Skeletal muscle tissue (tissue), 4 donors: Measurements from ENCODE around the gene INAFM1. TPM values are rescaled to one million over a fixed set of nuclear protein-coding genes. Genes with fewer than 3 reads are reported as not detected.
A peak's percentile ranks its signal among the peaks of the same experiment; 100 is the strongest.
"Not testable (repeated sequence)": the region's sequence is repeated elsewhere in the genome, so short reads cannot be mapped to it uniquely, and the experiment has no call there.

Source experiments
- H3K27ac ChIP-seq: one replicate; pipeline ENCODE4 v1.7.0; 2013; ENCODE audit warnings: mild to moderate bottlenecking, low read depth, low read length, inconsistent platforms
- H3K27me3 ChIP-seq, 3 donors: one replicate each; pipeline ENCODE4 v1.7.0; 2013; ENCODE audit warnings: low read length in 3 of 3; ENCODE audit not compliant: control insufficient read depth in 3 of 3, insufficient read depth in 3 of 3
- H3K36me3 ChIP-seq, 3 donors: one replicate each; pipeline ENCODE4 v1.7.0; 2013; ENCODE audit warnings: low read length in 3 of 3; ENCODE audit not compliant: control insufficient read depth in 3 of 3, insufficient read depth in 3 of 3
- H3K4me1 ChIP-seq, 3 donors: one replicate each; pipeline ENCODE4 v1.7.0; 2013; ENCODE audit warnings: low read length in 3 of 3, mild to moderate bottlenecking in 3 of 3; ENCODE audit not compliant: control insufficient read depth in 3 of 3, insufficient read depth in 3 of 3
- H3K4me3 ChIP-seq, 3 donors: one replicate each; pipeline ENCODE4 v1.7.0; 2013; ENCODE audit warnings: low read length in 3 of 3
- H3K9ac ChIP-seq, 3 donors: one replicate each; pipeline ENCODE4 v1.7.0; 2013; ENCODE audit warnings: low read length in 3 of 3, mild to moderate bottlenecking in 3 of 3, moderate library complexity in 2 of 3, low read depth in 1 of 3
- H3K9me3 ChIP-seq, 3 donors: one replicate each; pipeline ENCODE4 v1.7.0; 2013; ENCODE audit warnings: low read length in 3 of 3; ENCODE audit not compliant: control insufficient read depth in 3 of 3
- total RNA-seq: library from RNA; depleted of rRNA; stranded (reverse); fragments of >200 nt; gene quantifications from one replicate; pipeline ENCODE4 v1.2.3, GENCODE V29; 2014
- donor health status: Osteomylitis.

Gene INAFM1
- total RNA-seq, 1 donor from 2014 or later = 1.6 TPM

DNA sequence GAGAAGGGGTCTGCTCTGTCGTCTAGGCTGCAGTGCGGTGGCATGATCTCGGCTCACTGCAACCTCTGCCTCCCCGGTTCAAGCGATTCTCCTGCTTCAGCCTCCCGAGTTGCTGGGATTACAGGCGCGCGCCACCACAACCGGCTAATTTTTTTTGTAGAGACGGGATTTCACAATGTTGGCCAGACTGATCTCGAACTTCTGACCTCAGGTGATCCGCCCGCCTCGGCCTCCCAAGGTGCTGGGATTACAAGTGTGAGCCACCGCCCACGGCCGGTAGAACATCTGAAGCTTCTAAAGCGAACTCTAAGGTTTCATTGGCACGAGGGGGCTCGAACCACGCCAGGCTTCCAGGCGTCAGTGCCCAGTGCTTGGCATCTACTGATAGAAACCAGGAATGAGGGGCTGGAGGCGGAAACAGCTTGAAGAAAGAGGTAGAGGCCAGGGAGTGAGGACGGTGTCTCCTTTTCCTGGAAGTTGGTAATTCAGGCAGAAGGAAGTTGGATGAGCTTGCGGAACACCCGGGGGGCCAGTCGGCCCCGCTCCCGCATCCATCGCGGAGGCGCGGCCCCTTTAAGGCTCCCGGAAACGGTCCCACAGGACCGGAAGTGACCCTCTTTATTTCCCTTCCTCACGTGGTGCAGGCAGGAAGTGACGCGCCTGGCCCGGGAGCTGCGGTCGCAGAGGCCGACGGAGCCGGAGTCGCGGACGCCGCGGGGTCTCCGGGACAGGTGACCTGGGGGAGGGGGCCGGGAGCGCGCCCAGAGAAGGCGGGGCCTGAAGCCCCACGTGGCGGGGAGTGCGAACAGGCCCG is 18.6 kb upstream of the INAFM1 start, which contains the start of gene CCDC9:
TSS of gene CCDC9 (plus strand) at position 647 of the 814 bp plus-strand sequence. CDS start 1,876 bp downstream, outside the sequence.
- Histone ChIP-seq H3K9me3 (no peaks in the 10 kb centered on the region), H3K27ac (peak within 1 kb of the TSS; percentile 96), H3K27me3 (no peaks in the 10 kb centered on the region), H3K9ac (peak within 1 kb of the TSS; percentile 87 to 94 (median 93)), H3K4me1 (peaks cover 15 to 33% (median 27%) of the 10 kb centered on the region in 3 donors), H3K36me3 (peaks cover 26 to 29% (median 28%) of the 10 kb centered on the region in 3 donors), H3K4me3 (peak within 1 kb of the TSS; percentile 82 to 94 (median 91))

- H3K9ac ChIP-seq = peak overlapping the region in 2 of 3 donors; percentile 25 to 94
- peak overlapping the region; percentile 82 to 94 (median 91) for H3K4me3 ChIP-seq
- peaks cover 30 to 32% (median 31%) of the 10 kb centered on the region in 3 donors for H3K36me3 ChIP-seq
- H3K9me3 ChIP-seq = no peaks in the 10 kb centered on the region
- no peaks in the 10 kb centered on the region for H3K27me3 ChIP-seq
- peaks cover 15 to 33% (median 27%) of the 10 kb centered on the region in 3 donors for H3K4me1 ChIP-seq
- H3K27ac ChIP-seq = peak overlapping the region; percentile 96
Observed at GRCh38 chr19:47256693-47257410, 17.8 kb upstream of the INAFM1 start.

DNA sequence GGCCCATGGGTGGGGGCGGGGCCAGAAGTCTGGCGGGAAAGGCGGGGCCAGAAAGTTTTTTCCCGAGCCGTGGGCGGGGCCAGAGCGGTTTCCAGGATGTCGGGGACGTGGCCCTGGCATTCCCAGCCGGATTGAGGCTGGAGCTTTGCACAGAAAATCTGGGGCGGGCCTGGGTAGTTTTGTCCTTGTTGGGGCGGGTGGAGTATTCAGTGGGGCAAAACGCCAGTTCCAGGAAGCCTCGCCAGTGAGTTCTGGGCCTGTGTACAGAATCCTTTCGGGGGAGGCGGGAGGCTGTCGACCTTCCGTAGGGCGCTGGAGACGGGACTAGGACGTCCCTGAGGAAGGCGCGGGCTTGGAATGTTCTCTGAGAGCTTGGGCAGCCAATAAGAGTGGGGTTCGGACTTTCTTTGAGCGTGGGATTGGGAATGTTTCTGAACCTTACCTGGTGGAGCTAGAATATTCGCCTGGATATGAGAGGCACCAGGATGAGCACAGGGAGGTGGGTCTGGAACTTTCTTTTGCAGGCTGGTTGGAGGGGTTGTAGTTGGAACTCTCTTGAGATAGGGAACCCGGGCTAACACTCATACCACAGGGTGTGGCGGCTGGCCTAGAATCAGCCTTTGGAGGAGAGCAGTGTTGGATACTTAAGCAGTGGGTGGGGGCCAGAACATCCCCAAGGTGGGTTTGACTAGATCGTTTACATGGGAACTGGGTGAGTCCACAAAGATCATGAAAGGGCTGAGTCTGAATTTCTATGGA is 17.1 kb upstream of the INAFM1 start:
- Histone ChIP-seq H3K4me1 (peaks cover 15 to 33% (median 27%) of the 10 kb centered on the region in 3 donors), H3K36me3 (peaks cover 34 to 36% (median 34%) of the 10 kb centered on the region in 3 donors), H3K4me3 (peak overlapping the region; percentile 79 to 80 (median 80)), H3K27ac (peak overlapping the region; percentile 96), H3K9ac (peak overlapping the region; percentile 82 to 94 (median 87)), H3K9me3 (no peaks in the 10 kb centered on the region), H3K27me3 (no peaks in the 10 kb centered on the region)

DNA sequence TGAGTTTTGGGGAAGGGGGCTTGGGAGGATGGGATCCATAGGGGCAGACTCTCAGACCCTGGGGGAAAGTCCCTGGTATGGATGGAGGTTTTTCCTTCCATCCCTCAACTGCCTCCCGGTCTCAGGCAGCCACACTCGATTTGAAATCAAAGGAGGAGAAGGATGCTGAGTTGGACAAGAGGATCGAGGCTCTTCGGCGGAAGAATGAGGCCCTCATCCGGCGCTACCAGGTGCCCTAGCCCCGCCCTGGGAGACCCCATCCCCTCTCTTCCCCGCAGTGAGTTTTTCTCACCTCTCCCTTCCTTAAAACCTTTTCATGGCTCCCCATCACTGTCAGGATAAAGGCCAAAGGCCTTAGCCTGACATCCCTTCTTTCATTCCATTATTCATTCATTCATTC is 16.3 kb upstream of the INAFM1 start:
- H3K27ac ChIP-seq = peak overlapping the region; percentile 96
- H3K9me3 ChIP-seq = no peaks in the 10 kb centered on the region
- H3K27me3 ChIP-seq = no peaks in the 10 kb centered on the region
- H3K9ac ChIP-seq = peak overlapping the region in 2 of 3 donors; percentile 87 to 94
- peaks cover 15 to 33% (median 25%) of the 10 kb centered on the region in 3 donors for H3K4me1 ChIP-seq
- peaks cover 35 to 42% (median 38%) of the 10 kb centered on the region in 3 donors for H3K36me3 ChIP-seq
- peak overlapping the region in 2 of 3 donors; percentile 35 to 80 for H3K4me3 ChIP-seq

DNA sequence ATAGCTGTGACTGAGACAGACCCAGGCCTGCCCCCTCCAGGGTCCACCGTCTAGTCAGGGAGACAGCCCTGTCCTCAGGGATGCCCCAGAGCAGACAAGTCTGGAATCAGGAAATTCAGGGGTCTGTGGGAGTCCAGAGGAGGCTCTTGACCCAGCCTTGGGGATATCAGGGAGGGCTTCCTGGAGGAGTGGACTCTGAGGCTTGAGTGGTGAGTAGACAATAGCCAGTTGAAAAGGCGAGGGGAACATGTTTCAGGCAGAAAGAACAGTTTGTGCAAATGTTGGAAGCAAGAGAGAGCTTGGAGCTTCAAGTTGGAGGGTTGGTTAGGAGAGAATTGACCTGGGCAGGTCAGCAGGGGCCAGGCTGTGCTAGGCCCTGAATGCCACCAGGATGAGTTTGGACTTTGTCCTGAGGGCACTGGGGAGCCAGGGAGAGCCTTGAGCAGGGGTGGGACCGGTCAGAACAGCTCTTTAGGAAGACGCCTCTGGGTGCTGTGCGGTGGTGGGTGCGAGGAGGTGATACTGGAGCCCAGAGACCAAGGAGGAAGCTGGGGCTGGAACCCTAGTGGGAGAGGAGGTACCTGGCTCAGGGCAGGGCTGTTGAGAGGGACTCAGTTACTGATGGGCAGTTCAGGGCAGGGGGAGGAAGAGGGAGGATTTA is 15.7 kb upstream of the INAFM1 start:
- no peak overlapping the region for H3K4me3 ChIP-seq
- peak overlapping the region in 2 of 3 donors; percentile 16 to 40 for H3K9ac ChIP-seq
- H3K9me3 ChIP-seq = no peaks in the 10 kb centered on the region
- peak overlapping the region; percentile 96 for H3K27ac ChIP-seq
- H3K4me1 ChIP-seq = peaks cover 15 to 33% (median 23%) of the 10 kb centered on the region in 3 donors
- no peaks in the 10 kb centered on the region for H3K27me3 ChIP-seq
- peaks cover 36 to 42% (median 39%) of the 10 kb centered on the region in 3 donors for H3K36me3 ChIP-seq

DNA sequence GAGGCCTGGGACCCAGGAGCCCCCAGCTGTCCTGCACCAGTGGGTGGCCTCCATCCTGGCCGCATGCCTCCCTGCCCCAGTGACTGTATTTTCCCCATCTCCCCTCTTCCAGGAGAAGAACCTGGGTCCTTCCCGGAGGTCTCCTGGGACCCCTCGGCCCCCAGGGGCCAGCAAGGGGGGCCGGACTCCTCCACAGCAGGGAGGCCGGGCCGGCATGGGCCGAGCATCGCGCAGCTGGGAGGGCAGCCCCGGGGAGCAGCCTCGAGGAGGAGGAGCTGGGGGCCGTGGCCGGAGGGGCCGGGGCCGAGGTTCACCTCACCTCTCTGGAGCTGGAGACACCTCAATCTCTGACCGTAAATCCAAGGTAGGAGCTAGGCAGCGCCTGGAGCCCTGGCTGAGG is 14.2 kb upstream of the INAFM1 start:
- no peak overlapping the region for H3K9ac ChIP-seq
- H3K9me3 ChIP-seq = no peaks in the 10 kb centered on the region
- peaks cover 15 to 33% (median 23%) of the 10 kb centered on the region in 3 donors for H3K4me1 ChIP-seq
- no peaks in the 10 kb centered on the region for H3K27me3 ChIP-seq
- H3K27ac ChIP-seq = no peak overlapping the region
- peaks cover 50 to 56% (median 50%) of the 10 kb centered on the region in 3 donors for H3K36me3 ChIP-seq
- H3K4me3 ChIP-seq = no peak overlapping the region

- not testable (repeated sequence) for H3K27ac ChIP-seq, H3K9me3 ChIP-seq, H3K9ac ChIP-seq, H3K27me3 ChIP-seq, H3K4me3 ChIP-seq
- peaks cover 57 to 65% (median 58%) of the 10 kb centered on the region in 3 donors for H3K36me3 ChIP-seq
- peaks cover 18 to 35% (median 23%) of the 10 kb centered on the region in 3 donors for H3K4me1 ChIP-seq
Observed at GRCh38 chr19:47261946-47262793, 12.5 kb upstream of the INAFM1 start.

DNA sequence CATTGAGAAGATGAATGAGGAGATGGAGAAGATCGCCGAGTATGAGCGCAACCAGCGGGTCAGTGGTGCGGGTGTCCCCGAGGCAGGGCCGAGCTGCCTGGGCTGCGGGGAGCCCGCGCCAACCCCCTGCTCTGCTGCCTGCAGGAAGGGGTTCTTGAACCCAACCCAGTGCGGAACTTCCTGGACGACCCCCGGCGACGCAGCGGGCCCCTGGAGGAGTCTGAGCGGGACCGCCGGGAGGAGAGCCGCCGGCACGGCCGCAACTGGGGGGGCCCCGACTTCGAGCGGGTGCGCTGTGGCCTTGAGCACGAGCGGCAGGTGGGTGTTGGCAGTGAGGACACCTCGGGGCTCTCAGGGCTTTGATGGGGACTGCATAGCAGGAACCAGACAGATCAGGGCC is 10.1 kb upstream of the INAFM1 start:
- Histone ChIP-seq H3K27me3 (no peaks in the 10 kb centered on the region), H3K36me3 (peaks cover 45 to 57% (median 55%) of the 10 kb centered on the region in 3 donors), H3K9ac (no peak overlapping the region), H3K4me3 (no peak overlapping the region), H3K9me3 (no peaks in the 10 kb centered on the region), H3K27ac (no peak overlapping the region), H3K4me1 (peaks cover 11 to 19% (median 11%) of the 10 kb centered on the region in 3 donors)
